Muscle of leg (tissue), 11 donors: ENCODE results near the gene DSE. TPM values are rescaled to one million over a fixed set of nuclear protein-coding genes. Genes with fewer than 3 reads are reported as not detected.

Experiments used
- DNase-seq: peaks from one replicate; pipeline ENCODE4 v3.0.0; 2013
- H3K27ac ChIP-seq: one replicate; pipeline ENCODE4 v1.5.1; 2013; ENCODE audit warnings: mild to moderate bottlenecking, low read length, control low read depth
- H3K27me3 ChIP-seq: one replicate; pipeline ENCODE4 v1.6.1; 2013; ENCODE audit warnings: low read length; ENCODE audit not compliant: control insufficient read depth, insufficient read depth
- H3K36me3 ChIP-seq: one replicate; pipeline ENCODE4 v1.6.1; 2013; ENCODE audit warnings: low read length; ENCODE audit not compliant: control insufficient read depth, insufficient read depth
- H3K4me1 ChIP-seq: one replicate; pipeline ENCODE4 v1.6.1; 2013; ENCODE audit warnings: low read length; ENCODE audit not compliant: control insufficient read depth, insufficient read depth
- H3K4me3 ChIP-seq: one replicate; pipeline ENCODE4 v1.5.1; 2013; ENCODE audit warnings: low read length, control low read depth
- H3K9me3 ChIP-seq: replicated peaks from 2 replicates; pipeline ENCODE4 v1.6.1; 2013; ENCODE audit warnings: low read depth, low read length; ENCODE audit not compliant: control insufficient read depth
- WGBS: methylation state at CpG from one replicate; pipeline ENCODE4 v1.1.5; 2013; ENCODE audit warnings: missing lambda C conversion rate; ENCODE audit not compliant: insufficient coverage; 5-methylcytosine and 5-hydroxymethylcytosine counted together
- polyA plus RNA-seq, 8 donors: library from polyadenylated mRNA; unstranded; fragments of 120-200 nt; gene quantifications; one replicate each; pipeline versions ENCODE4 v1.2.1 to v1.2.3, GENCODE V29; 2013; ENCODE audit warnings: inconsistent platforms in 1 of 8, low replicate concordance in 1 of 8; ENCODE audit not compliant: insufficient read length in 8 of 8, insufficient read depth in 1 of 8
- total RNA-seq: library from RNA; stranded (reverse); fragments of 120-200 nt; gene quantifications from one replicate; pipeline ENCODE4 v1.2.4, GENCODE V29; 2013

The DSE gene
- total and polyA plus RNA-seq, 9 donors, result 23.7 to 42.3 (median 29.8) TPM

DNA sequence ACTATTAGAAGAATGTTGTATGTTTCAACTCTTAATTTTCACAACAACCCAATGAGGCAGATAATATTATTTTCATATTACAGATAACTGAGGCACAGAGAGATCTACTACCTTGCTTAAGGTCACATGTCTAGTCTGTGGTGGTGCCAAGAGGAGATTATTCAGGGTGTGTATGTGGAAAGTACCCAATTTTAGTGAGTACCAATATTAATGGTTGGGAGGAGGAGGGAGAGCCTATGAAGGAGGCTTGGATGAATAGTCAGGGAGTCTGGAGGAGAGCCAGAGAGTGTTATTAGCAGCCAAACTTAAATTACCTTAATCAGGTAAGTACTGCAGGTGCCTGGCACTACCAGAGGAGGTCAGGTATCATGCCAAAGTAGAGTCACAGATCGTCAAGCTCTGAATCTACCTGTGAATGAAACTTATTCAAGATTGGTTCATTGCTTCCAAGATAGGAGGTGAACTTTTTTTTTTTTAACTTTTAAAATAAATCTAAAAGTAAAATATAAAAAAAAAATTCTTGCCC, 79.5 kb downstream of the DSE start:
- Histone ChIP-seq H3K27ac (no peak overlapping the region), H3K4me1 (no peaks in the 10 kb centered on the region), H3K9me3 (no peaks in the 10 kb centered on the region), H3K4me3 (no peak overlapping the region), H3K36me3 (no peaks in the 10 kb centered on the region), H3K27me3 (no peaks in the 10 kb centered on the region)
- no peak for DNase-seq
- no CpG with 5 or more reads among the region's 1 CpG for whole genome bisulfite sequencing

- Histone ChIP-seq H3K4me3 (no peak overlapping the region), H3K9me3 (no peaks in the 10 kb centered on the region), H3K4me1 (no peaks in the 10 kb centered on the region), H3K36me3 (no peaks in the 10 kb centered on the region), H3K27ac (no peak overlapping the region), H3K27me3 (no peaks in the 10 kb centered on the region)
- 67% methylated on average over 3 of the region's 9 CpGs for WGBS
- peak; percentile 52 for DNase-seq
Observed at GRCh38 chr6:116450769-116451740, 80.3 kb downstream of the DSE start.

DNA sequence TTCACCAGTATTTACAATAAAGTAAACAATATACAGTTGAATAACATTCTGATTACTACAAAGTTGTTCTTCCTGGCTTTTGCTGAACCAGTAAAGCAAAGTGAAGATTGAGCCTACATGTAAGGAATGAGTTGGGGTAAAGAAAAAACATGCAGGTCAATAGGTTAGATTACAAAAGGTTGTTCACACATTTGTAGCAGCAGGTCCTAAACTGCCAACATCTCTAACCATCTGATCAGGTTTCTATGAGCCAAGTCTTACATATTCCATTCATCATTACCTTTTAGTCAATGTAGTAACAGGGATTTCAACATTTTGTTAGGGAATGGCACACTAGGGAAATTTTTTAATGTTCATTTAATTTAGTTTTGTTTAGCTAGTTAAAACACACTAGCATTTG, 81.2 kb downstream of the DSE start:
- Histone ChIP-seq H3K9me3 (no peaks in the 10 kb centered on the region), H3K27ac (no peak overlapping the region), H3K4me3 (no peak overlapping the region), H3K36me3 (no peaks in the 10 kb centered on the region), H3K4me1 (no peaks in the 10 kb centered on the region), H3K27me3 (no peaks in the 10 kb centered on the region)
- DNase-seq, result no peak

- H3K4me1 ChIP-seq, result no peaks in the 10 kb centered on the region
- no peak overlapping the region for H3K4me3 ChIP-seq
- no CpG with 5 or more reads among the region's 2 CpGs for WGBS
- DNase-seq, result no peak
- no peaks in the 10 kb centered on the region for H3K27me3 ChIP-seq
- no peak overlapping the region for H3K27ac ChIP-seq
- H3K36me3 ChIP-seq, result no peaks in the 10 kb centered on the region
- no peaks in the 10 kb centered on the region for H3K9me3 ChIP-seq
Observed at GRCh38 chr6:116452531-116452930, 81.8 kb downstream of the DSE start.

DNA sequence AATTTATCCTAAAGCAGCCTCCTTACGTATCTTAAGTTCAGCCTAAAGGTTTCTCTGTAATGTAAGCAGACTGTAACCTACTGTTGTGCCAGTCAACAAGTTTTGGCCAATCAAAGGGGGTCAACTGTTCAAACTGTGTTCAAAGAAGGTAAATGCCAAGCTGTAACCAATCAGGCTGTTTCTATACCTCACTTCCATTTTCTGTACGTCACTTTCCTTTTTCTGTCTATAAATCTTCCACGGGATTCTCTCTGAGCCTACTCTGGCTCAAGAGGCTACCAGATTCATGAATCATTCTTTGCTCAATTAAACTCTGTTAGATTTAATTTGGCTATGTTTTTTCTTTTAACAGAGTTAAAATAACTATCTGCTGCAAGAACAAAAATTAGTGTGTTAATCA, 85.4 kb downstream of the DSE start:
- DNase-seq, result no peak
- H3K9me3 ChIP-seq, result no peaks in the 10 kb centered on the region
- H3K4me3 ChIP-seq, result no peak overlapping the region
- H3K27me3 ChIP-seq, result no peaks in the 10 kb centered on the region
- H3K4me1 ChIP-seq, result no peaks in the 10 kb centered on the region
- WGBS, result no CpG with 5 or more reads among the region's 3 CpGs
- no peak overlapping the region for H3K27ac ChIP-seq
- no peaks in the 10 kb centered on the region for H3K36me3 ChIP-seq

DNA sequence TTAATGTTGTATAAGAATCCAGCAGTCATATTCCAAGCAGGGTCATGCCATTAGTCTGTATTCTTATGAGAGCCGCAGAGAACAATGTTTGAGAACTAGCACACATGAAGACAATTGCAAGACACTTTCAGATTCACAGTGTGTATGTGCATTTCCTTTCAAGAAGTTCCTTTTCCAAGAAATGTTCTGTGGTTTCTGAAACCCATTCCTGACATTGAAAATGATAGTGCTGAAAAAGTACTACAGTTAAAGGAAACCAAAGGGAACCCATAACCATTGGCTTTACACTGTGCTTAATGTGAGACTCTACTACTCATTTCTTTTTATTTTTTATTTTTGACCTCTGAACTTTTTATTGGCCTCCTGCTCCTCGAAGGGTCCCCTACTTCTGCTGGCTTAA, 86.2 kb downstream of the DSE start:
- Histone ChIP-seq H3K27ac (no peak overlapping the region), H3K27me3 (peaks cover 5% of the 10 kb centered on the region), H3K4me1 (peaks cover 5% of the 10 kb centered on the region), H3K36me3 (no peaks in the 10 kb centered on the region), H3K9me3 (no peaks in the 10 kb centered on the region), H3K4me3 (no peak overlapping the region)
- DNase-seq, result peak; percentile 43
- WGBS, result 100% methylated on average over 1 of the region's 2 CpGs

DNA sequence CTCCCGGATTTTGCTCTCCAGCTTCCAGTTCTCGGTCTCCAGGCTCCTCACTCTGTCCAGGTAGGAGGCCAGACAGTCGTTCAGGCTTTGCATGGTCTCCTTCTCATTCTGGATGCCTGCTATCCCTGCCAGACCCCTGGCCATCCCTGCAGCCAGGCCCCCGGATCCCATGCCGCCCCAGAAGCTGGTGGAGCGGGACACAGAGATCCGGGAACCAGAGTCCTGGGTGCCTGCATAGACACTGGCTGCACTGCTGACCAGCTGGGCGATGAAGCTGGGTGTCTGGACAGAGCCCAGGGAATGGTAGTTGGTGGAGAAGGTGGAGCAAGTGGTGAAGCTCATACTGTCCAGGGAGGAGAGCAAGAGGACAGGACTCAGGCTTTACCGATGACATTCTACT, 87.5 kb downstream of the DSE start:
- H3K4me1 ChIP-seq, result peaks cover 9% of the 10 kb centered on the region
- H3K36me3 ChIP-seq, result no peaks in the 10 kb centered on the region
- DNase-seq, result no peak
- WGBS, result 92% methylated on average over 7 of the region's 9 CpGs
- no peaks in the 10 kb centered on the region for H3K9me3 ChIP-seq
- no peak overlapping the region for H3K27ac ChIP-seq
- no peak overlapping the region for H3K4me3 ChIP-seq
- peaks cover 9% of the 10 kb centered on the region for H3K27me3 ChIP-seq

DNA sequence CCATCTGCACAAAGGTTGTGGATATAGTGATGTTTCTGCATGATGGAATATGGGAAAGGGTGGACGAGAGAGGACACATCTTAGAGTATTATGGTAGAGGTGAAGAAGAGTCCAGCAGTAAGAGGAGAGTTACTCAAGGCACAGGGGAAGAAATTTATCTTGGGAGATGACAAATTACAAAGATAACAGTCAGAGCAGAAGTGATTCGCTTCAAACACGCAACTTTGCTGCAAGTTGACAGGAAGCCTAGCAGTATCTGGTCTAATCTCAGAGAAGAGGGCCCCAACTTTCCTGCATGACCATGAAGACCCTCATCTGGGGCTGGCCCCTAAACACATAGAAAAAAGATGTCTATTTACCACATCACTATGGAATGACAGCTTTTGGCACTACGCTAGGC, 89.2 kb downstream of the DSE start:
- Histone ChIP-seq H3K36me3 (no peaks in the 10 kb centered on the region), H3K4me1 (peaks cover 9% of the 10 kb centered on the region), H3K27me3 (peaks cover 11% of the 10 kb centered on the region), H3K9me3 (no peaks in the 10 kb centered on the region), H3K4me3 (no peak overlapping the region), H3K27ac (no peak overlapping the region)
- 91% methylated on average over 3 of the region's 4 CpGs for WGBS
- no peak for DNase-seq

DNA sequence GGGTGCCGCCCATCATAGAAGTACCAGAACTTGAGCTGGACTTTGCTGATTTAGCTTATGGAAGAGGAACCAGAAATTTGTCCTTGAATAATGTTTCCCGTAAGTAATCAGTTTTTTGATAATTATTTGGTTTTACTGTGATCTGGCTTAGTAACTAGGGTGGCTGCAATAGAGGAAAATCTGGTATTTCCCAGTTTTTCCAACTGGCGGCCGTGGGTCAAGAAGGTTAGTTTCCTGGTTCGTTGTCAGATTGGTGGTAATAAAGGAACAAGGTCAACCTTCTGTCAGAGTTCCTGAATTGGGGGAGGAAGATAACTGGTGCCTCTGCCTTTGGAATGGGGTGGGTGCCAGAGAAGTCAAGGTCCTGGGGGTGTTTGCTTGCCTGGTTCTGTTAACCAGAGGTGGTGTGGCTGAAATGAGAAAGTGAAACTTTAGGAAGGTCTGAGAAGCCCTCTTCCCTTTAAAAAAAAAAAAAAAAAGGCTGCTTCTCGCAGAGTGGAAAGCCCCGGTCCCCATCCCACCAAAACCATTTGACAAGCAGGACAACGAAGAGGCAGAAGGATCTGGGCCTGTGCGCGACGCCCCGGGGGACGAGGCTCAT, 90.7 kb downstream of the DSE start, which contains the start of gene CALHM6:
Gene CALHM6, plus strand, starts transcription at position 45 of the 601 bp plus-strand sequence. Its CDS starts 555 bp downstream, at position 600.
- H3K27ac ChIP-seq, result peak within 1 kb of the TSS; percentile 70
- peak within 1 kb of the TSS; percentile 51 for H3K4me3 ChIP-seq
- H3K27me3 ChIP-seq, result peaks cover 11% of the 10 kb centered on the region
- no peaks in the 10 kb centered on the region for H3K36me3 ChIP-seq
- DNase-seq, result no peak
- peaks cover 9% of the 10 kb centered on the region for H3K4me1 ChIP-seq
- 41% methylated on average over 12 of the region's 13 CpGs for WGBS
- H3K9me3 ChIP-seq, result no peaks in the 10 kb centered on the region
